Endothelial cell of umbilical vein (primary cell): ENCODE results near the gene SERPINA3.
"Not testable (repeated sequence)": the region's sequence is repeated elsewhere in the genome, so short reads cannot be mapped to it uniquely, and the experiment has no call there.

Experiments
- POLR2A ChIP-seq: IDR thresholded peaks from 2 replicates; pipeline ENCODE4 v1.6.1; 2012; ENCODE audit warnings: low read depth, mild to moderate bottlenecking, control low read depth, low read length
- POLR2AphosphoS5 ChIP-seq: IDR thresholded peaks from 2 replicates; pipeline ENCODE4 v1.6.1; 2012; ENCODE audit warnings: low read depth, mild to moderate bottlenecking, control low read depth, low read length, moderate library complexity; ENCODE audit not compliant: insufficient read depth
- TF ChIP-seq, protein P1 (sequence below), 2 donors: IDR thresholded peaks; 1 replicate in 1 of 2; 2 replicates in 1 of 2; pipeline ENCODE4 v1.5.1; 2011; ENCODE audit warnings: low read length in 2 of 2, mild to moderate bottlenecking in 2 of 2, moderate library complexity in 2 of 2, control low read depth in 1 of 2, inconsistent platforms in 1 of 2, low read depth in 1 of 2; ENCODE audit not compliant: insufficient read depth in 1 of 2; ENCODE audit errors: extremely low read depth in 1 of 2
- TF ChIP-seq, protein P2 (sequence below): IDR thresholded peaks from 2 replicates; pipeline ENCODE4 v1.6.1; 2011; ENCODE audit not compliant: insufficient read depth, insufficient read length

DNA sequence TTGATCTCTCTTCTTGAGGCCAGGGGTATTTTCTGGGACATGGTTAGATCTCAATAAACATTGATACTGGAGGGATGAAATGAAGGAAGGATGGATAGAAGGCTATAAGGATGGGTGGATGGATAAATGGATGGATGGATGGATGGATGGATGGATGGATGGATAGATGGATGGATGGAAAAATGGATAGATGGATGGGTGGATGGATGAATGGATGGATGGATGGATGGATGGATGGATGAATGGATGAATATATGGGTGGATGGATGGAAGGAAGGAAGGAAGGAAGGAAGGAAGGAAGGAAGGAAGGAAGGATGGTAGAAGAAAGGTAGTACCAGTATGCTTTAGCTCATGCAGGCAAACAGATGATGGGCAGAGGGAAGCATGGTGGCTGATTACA is 34.7 kb upstream of the SERPINA3 start:
- TF ChIP-seq, protein P1, sequence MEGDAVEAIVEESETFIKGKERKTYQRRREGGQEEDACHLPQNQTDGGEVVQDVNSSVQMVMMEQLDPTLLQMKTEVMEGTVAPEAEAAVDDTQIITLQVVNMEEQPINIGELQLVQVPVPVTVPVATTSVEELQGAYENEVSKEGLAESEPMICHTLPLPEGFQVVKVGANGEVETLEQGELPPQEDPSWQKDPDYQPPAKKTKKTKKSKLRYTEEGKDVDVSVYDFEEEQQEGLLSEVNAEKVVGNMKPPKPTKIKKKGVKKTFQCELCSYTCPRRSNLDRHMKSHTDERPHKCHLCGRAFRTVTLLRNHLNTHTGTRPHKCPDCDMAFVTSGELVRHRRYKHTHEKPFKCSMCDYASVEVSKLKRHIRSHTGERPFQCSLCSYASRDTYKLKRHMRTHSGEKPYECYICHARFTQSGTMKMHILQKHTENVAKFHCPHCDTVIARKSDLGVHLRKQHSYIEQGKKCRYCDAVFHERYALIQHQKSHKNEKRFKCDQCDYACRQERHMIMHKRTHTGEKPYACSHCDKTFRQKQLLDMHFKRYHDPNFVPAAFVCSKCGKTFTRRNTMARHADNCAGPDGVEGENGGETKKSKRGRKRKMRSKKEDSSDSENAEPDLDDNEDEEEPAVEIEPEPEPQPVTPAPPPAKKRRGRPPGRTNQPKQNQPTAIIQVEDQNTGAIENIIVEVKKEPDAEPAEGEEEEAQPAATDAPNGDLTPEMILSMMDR (IDR thresholded peaks at IDR 0.05; ENCODE audit: extremely low read depth in 1 of 2, insufficient read depth in 1 of 2, low read depth in 1 of 2, low read length in 2 of 2) = not testable (repeated sequence)
- TF ChIP-seq, protein P2, sequence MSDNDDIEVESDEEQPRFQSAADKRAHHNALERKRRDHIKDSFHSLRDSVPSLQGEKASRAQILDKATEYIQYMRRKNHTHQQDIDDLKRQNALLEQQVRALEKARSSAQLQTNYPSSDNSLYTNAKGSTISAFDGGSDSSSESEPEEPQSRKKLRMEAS = not testable (repeated sequence)
- not testable (repeated sequence) for TF ChIP-seq POLR2AphosphoS5, POLR2A
